IMR-90 (cell line): ENCODE data around the gene ANO2.

Experiments
- CEBPB ChIP-seq: IDR thresholded peaks from 2 replicates; pipeline ENCODE4 v1.6.1; 2012; ENCODE audit warnings: low read depth, low read length, improper control_type of control experiment
- CTCF ChIP-seq: conservative IDR thresholded peaks from 2 replicates; pipeline ENCODE4 v1.5.1; 2012; ENCODE audit warnings: mild to moderate bottlenecking, low read depth, low read length, improper control_type of control experiment
- MXI1 ChIP-seq: IDR thresholded peaks from 2 replicates; pipeline ENCODE4 v1.6.1; 2012; ENCODE audit warnings: low read depth, mild to moderate bottlenecking, low read length, moderate library complexity, borderline replicate concordance
- POLR2A ChIP-seq: IDR thresholded peaks from 2 replicates; pipeline ENCODE4 v1.6.1; 2012; ENCODE audit warnings: mild to moderate bottlenecking, low read depth, low read length
- RAD21 ChIP-seq: IDR thresholded peaks from 2 replicates; pipeline ENCODE4 v1.6.1; 2012; ENCODE audit warnings: low read length, improper control_type of control experiment
- SMC3 ChIP-seq: fragments of 150-350 bp; IDR thresholded peaks from 2 replicates; pipeline ENCODE4 v1.6.1; 2016; ENCODE audit warnings: low read depth, mild to moderate bottlenecking, antibody characterized with exemption, low read length, moderate library complexity

- TF ChIP-seq CTCF: no peak
- TF ChIP-seq POLR2A: no peak
- no peak for TF ChIP-seq SMC3
- TF ChIP-seq RAD21: no peak
- no peak for TF ChIP-seq MXI1
- TF ChIP-seq CEBPB: no peak
Observed at GRCh38 chr12:5882511-5883190, 62.4 kb downstream of the ANO2 start.
